B cell (primary cell): ENCODE data around the gene PKM. TPM values are rescaled to one million over a fixed set of nuclear protein-coding genes. Genes with fewer than 3 reads are reported as not detected.

Experiments
- ATAC-seq: fragments of 200-7000 bp; cut with Tn5 transposase; one replicate; pipeline ENCODE4 v1.10.0; 2021; ENCODE audit warnings: low read depth, mild to moderate bottlenecking, moderate number of reproducible peaks, moderate library complexity
- CTCF ChIA-PET: fragments of 350-600 bp; sonication (Branson Sonifier 250); formaldehyde crosslinking; loops from one replicate; lab custom pipeline; 2021; ENCODE audit warnings: antibody characterized with exemption, inconsistent platforms; lab: Charles Lee
- POLR2A ChIA-PET: fragments of 350-600 bp; sonication (Branson Sonifier 250); formaldehyde crosslinking; loops from one replicate; lab custom pipeline; 2021; ENCODE audit warnings: antibody characterized with exemption; lab: Charles Lee
- DNase-seq: peaks from one replicate; pipeline ENCODE4 v3.0.0; 2013
- H2AFZ ChIP-seq: 2 replicates; pipeline ENCODE4 v1.6.1; 2012; ENCODE audit warnings: mild to moderate bottlenecking, low read depth, low read length; ENCODE audit not compliant: insufficient read depth, poor library complexity, severe bottlenecking
- H3K27ac ChIP-seq, 2 donors: 1 replicate in 1 of 2; 2 replicates in 1 of 2; pipeline ENCODE4 v1.5.1; 2012 to 2013; ENCODE audit warnings: low read length in 2 of 2, mild to moderate bottlenecking in 2 of 2, moderate library complexity in 1 of 2
- H3K27me3 ChIP-seq, 4 experiments: fragments of 200-600 bp in 1 of 4; sonication (generic) in 1 of 4; replicated peaks in 1 of 4; 1 replicate in 2 of 4; 2 replicates in 2 of 4; pipeline versions ENCODE4 v1.6.1 to v1.7.0; 2013 to 2016; ENCODE audit warnings: low read length in 3 of 4, mild to moderate bottlenecking in 2 of 4, mixed read lengths in 1 of 4, moderate library complexity in 1 of 4; ENCODE audit not compliant: insufficient read depth in 4 of 4, control insufficient read depth in 3 of 4; ENCODE audit errors: control extremely low read depth in 1 of 4
- H3K36me3 ChIP-seq, 2 experiments: replicated peaks in 1 of 2; 1 replicate in 1 of 2; 2 replicates in 1 of 2; pipeline versions ENCODE4 v1.6.1 to v1.7.1; 2013; ENCODE audit warnings: low read length in 1 of 2; ENCODE audit not compliant: insufficient read depth in 2 of 2, control insufficient read depth in 1 of 2; ENCODE audit errors: control extremely low read depth in 1 of 2, extremely low read depth in 1 of 2
- H3K4me1 ChIP-seq, 2 donors: fragments of 200-600 bp in 1 of 2; sonication (generic) in 1 of 2; 1 replicate in 1 of 2; 2 replicates in 1 of 2; pipeline versions ENCODE4 v1.5.1 to v1.6.1; 2013 to 2017; ENCODE audit warnings: low read length in 2 of 2; ENCODE audit not compliant: control insufficient read depth in 2 of 2, insufficient read depth in 2 of 2
- H3K4me2 ChIP-seq: replicated peaks from 2 replicates; pipeline ENCODE3; 2012; ENCODE audit warnings: mild to moderate bottlenecking, low read depth, low read length; ENCODE audit not compliant: poor library complexity, severe bottlenecking
- H3K4me3 ChIP-seq, 5 experiments: fragments of 200-600 bp in 1 of 5; sonication (generic) in 1 of 5; 1 replicate in 3 of 5; 2 replicates in 2 of 5; pipeline versions ENCODE4 v1.5.1 to v1.7.0; 2011 to 2016; ENCODE audit warnings: low read length in 4 of 5, mild to moderate bottlenecking in 4 of 5, low read depth in 2 of 5, control low read depth in 1 of 5, moderate library complexity in 1 of 5; ENCODE audit not compliant: insufficient read depth in 1 of 5; ENCODE audit errors: control extremely low read depth in 1 of 5, extremely low read depth in 1 of 5
- H3K79me2 ChIP-seq: fragments of 200-600 bp; sonication (generic); one replicate; pipeline ENCODE4 v1.6.0; 2016; ENCODE audit warnings: low read length; ENCODE audit not compliant: control insufficient read depth, insufficient read depth
- H3K9ac ChIP-seq: fragments of 200-600 bp; sonication (generic); 2 replicates; pipeline ENCODE4 v1.6.1; 2017; ENCODE audit warnings: mild to moderate bottlenecking, low read length, moderate library complexity
- H3K9me3 ChIP-seq, 3 donors: one replicate each; pipeline versions ENCODE4 v1.6.1 to v1.7.1; 2013; ENCODE audit warnings: low read length in 2 of 3; ENCODE audit not compliant: control insufficient read depth in 2 of 3, insufficient read depth in 1 of 3; ENCODE audit errors: control extremely low read depth in 1 of 3
- H4K20me1 ChIP-seq: 2 replicates; pipeline ENCODE4 v1.6.0; 2012; ENCODE audit warnings: mild to moderate bottlenecking, low read length; ENCODE audit not compliant: insufficient read depth, control insufficient read depth, poor library complexity, severe bottlenecking
- H3K27ac Mint-ChIP-seq: one replicate; pipeline ENCODE4 v1.8.0; 2021; ENCODE audit warnings: mixed read lengths
- H3K27me3 Mint-ChIP-seq: one replicate; pipeline ENCODE4 v1.8.0; 2021; ENCODE audit warnings: mixed read lengths
- H3K4me1 Mint-ChIP-seq: one replicate; pipeline ENCODE4 v1.8.0; 2021; ENCODE audit warnings: mixed read lengths
- H3K4me3 Mint-ChIP-seq: one replicate; pipeline ENCODE4 v1.8.0; 2021; ENCODE audit warnings: mixed read lengths
- H3K9me3 Mint-ChIP-seq: one replicate; pipeline ENCODE4 v1.8.0; 2022; ENCODE audit warnings: mixed read lengths; ENCODE audit not compliant: insufficient read depth
- EZH2 ChIP-seq: IDR thresholded peaks from 2 replicates; pipeline ENCODE4 v1.6.1; 2012; ENCODE audit warnings: borderline replicate concordance, low read depth, mild to moderate bottlenecking, moderate library complexity, low read length; ENCODE audit not compliant: insufficient read depth, poor library complexity, severe bottlenecking
- WGBS: methylation state at CpG from one replicate; pipeline ENCODE4 v1.1.5; 2013; ENCODE audit warnings: missing lambda C conversion rate; ENCODE audit not compliant: insufficient coverage; 5-methylcytosine and 5-hydroxymethylcytosine counted together
- intact Hi-C: fragments of 100-400 bp; cut with micrococcal nuclease; formaldehyde crosslinking; loops from one replicate; pipeline ENCODE4 v1.10.0; 2022
- polyA plus RNA-seq: library from polyadenylated mRNA; depleted of rRNA; stranded (reverse); fragments of >200 nt; gene quantifications from 2 replicates; pipeline ENCODE4 v1.2.3, GENCODE V29; 2012
- total RNA-seq, 2 donors: library from RNA; stranded (reverse); fragments of 120-200 nt in 1 of 2; gene quantifications; 1 replicate in 1 of 2; 2 replicates in 1 of 2; pipeline versions ENCODE4 v1.2.3 to v1.2.4, GENCODE V29; 2013 to 2022
- TF ChIP-seq, protein P1 (sequence below): fragments of 200-600 bp; IDR thresholded peaks from one replicate; pipeline ENCODE4 v1.8.0; 2022; ENCODE audit warnings: antibody characterized with exemption, mild to moderate bottlenecking

The PKM gene
- total and polyA plus RNA-seq, 2 donors (not counting 1 experiment from before 2014, with no cell fraction given), result 179 to 323 TPM

DNA sequence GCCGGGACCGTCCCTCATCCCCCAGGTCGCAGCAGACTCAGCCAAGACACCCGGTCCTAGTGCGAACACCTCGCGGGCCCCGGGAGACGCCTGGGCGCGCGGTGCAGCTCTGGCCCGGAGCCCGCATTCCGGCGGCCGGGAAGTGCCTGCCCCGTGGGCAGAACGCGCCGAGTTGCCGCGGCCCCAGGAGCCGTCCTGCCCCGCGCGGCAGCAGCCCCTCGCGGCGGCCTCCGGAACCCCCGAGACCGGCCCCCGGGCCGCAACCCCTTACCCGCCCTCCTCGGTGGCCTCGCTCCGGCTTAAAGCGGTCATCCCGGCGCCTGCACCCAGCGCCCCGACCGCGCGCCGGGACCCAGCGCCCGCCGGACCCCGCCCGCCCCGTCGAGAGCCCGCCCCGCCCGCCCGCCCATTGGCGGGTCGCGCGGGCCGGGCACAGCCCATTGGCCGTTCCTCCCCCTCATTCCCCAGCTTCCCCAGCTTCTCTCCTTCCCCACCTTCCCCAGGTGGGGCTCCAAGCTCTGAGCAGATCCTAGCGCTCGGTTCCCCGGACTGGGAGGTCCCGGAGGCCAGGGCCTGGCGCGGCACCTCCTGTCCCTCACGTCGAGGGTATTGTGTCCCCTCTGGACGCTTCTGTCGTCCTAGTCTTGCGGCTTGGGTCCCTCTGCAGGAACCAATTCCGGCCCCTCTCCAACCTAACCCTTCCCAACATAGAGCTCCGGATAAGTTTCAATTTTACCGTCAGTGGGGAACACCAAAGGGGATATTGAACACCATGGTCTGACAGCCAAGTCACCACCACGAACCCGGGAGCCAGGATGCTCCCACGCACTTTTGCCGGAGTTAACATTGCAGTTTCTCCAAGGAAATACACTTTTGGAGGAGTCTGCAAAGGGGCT, 33.3 kb downstream of the PKM start, which contains the start of gene GRAMD2A:
TSS of gene GRAMD2A (minus strand) at position 328 of the 896 bp plus-strand sequence.
- POLR2A ChIA-PET, result no interaction called here
- Histone ChIP-seq H3K4me2 (peak within 1 kb of the TSS; percentile 68), H3K27ac (no peak within 1 kb of the TSS), H3K9me3 (no peaks in the 10 kb centered on the region), H2AFZ (peak within 1 kb of the TSS; percentile 58), H3K36me3 (peaks cover 13 to 43% of the 10 kb centered on the region in 2 experiments), H3K79me2 (no peaks in the 10 kb centered on the region), H3K4me1 (peaks cover 6 to 10% of the 10 kb centered on the region in 2 donors), H3K27me3 (peaks cover 0 to 26% (median 5%) of the 10 kb centered on the region in 4 experiments), H3K4me3 (peak within 1 kb of the TSS in 2 of 5 experiments; percentile 11 to 26), H3K9ac (peak within 1 kb of the TSS; percentile 23), H4K20me1 (peaks cover 18% of the 10 kb centered on the region)
- CTCF ChIA-PET, result interaction anchor here (0.8 to 9.5 kb wide), 6 partner anchors 9 to 178 kb away, joined by 3 to 137 read pairs (median 3); partner anchors contain the start of genes HEXA and PKM
- Mint-ChIP-seq H3K27me3 (peaks cover 24% of the 10 kb centered on the region), H3K27ac (no peak within 1 kb of the TSS), H3K9me3 (no peaks in the 10 kb centered on the region), H3K4me1 (peaks cover 21% of the 10 kb centered on the region), H3K4me3 (peak within 1 kb of the TSS; percentile 72)
- intact Hi-C loops, result loop anchor here (5.0 kb wide), 1 partner anchor 335 kb away; no protein-coding TSS in a partner anchor
- WGBS, result 22% methylated on average over 58 of the region's 83 CpGs
- TF ChIP-seq EZH2, result no peak
- TF ChIP-seq, protein P1, sequence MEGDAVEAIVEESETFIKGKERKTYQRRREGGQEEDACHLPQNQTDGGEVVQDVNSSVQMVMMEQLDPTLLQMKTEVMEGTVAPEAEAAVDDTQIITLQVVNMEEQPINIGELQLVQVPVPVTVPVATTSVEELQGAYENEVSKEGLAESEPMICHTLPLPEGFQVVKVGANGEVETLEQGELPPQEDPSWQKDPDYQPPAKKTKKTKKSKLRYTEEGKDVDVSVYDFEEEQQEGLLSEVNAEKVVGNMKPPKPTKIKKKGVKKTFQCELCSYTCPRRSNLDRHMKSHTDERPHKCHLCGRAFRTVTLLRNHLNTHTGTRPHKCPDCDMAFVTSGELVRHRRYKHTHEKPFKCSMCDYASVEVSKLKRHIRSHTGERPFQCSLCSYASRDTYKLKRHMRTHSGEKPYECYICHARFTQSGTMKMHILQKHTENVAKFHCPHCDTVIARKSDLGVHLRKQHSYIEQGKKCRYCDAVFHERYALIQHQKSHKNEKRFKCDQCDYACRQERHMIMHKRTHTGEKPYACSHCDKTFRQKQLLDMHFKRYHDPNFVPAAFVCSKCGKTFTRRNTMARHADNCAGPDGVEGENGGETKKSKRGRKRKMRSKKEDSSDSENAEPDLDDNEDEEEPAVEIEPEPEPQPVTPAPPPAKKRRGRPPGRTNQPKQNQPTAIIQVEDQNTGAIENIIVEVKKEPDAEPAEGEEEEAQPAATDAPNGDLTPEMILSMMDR, result no peak
- peak; percentile 41 for ATAC-seq
- peak; percentile 43 for DNase-seq
